K562 (cell line): ENCODE measurements around the gene TAS2R41. TPM values are rescaled to one million over a fixed set of nuclear protein-coding genes. Genes with fewer than 3 reads are reported as not detected.

Experiments
- ATAC-seq: fragments of 200-7000 bp; cut with Tn5 transposase; 3 replicates; pipeline ENCODE4 v1.9.1; 2020; ENCODE audit warnings: moderate library complexity
- BruUV-seq: library from RNA; stranded (reverse); fragments of 400-500 nt; replicated peaks from 2 replicates; lab custom pipeline; 2021; lab: Mats Ljungman, UMichigan
- CTCF ChIA-PET: fragments of 300-600 bp; formaldehyde crosslinking; extraction: SDS; loops from one replicate; lab custom pipeline; 2021; ENCODE audit warnings: low intra/inter-chr PET ratio; lab: Yijun Ruan, JAX
- POLR2A ChIA-PET: fragments of 300-600, 350-650 bp; sonication (Branson Sonifier 250); formaldehyde crosslinking; extraction: SDS; loops from one replicate; lab custom pipeline; 2021; ENCODE audit warnings: antibody characterized with exemption, inconsistent platforms; lab: Yijun Ruan, JAX
- DNase-seq, 4 experiments: peaks; one replicate each; pipeline versions ENCODE4 v3.0.0 to v3.0.0-alpha.2; 2011 to 2018; ENCODE audit warnings: low spot score in 3 of 4, mixed read lengths in 3 of 4; ENCODE audit errors: extremely low read depth in 1 of 4
- FAIRE-seq: peaks from 2 replicates; lab custom pipeline; 2011; peaks lifted over from hg19 to GRCh38; lab: Jason Lieb, UNC
- H2AFZ ChIP-seq: 2 replicates; pipeline ENCODE4 v1.6.0; 2011; ENCODE audit warnings: low read depth, low read length, control low read depth, inconsistent platforms
- H3K27ac ChIP-seq: fragments of 200-600 bp; 3 replicates; pipeline ENCODE4 v1.8.0; 2011; ENCODE audit warnings: low read depth, mild to moderate bottlenecking, control low read depth, inconsistent platforms, low read length, moderate library complexity, mixed read lengths; ENCODE audit errors: extremely low read depth
- H3K27me3 ChIP-seq, 2 experiments: fragments of 300-600 bp in 1 of 2; 2 replicates in 1 of 2; 3 replicates in 1 of 2; pipeline versions ENCODE4 v1.6.0 to v1.8.0; 2011; ENCODE audit warnings: inconsistent platforms in 2 of 2, low read length in 2 of 2, mild to moderate bottlenecking in 1 of 2, mixed read lengths in 1 of 2, moderate library complexity in 1 of 2; ENCODE audit not compliant: control insufficient read depth in 2 of 2, insufficient read depth in 2 of 2
- H3K36me3 ChIP-seq: fragments of 300-600 bp; 3 replicates; pipeline ENCODE4 v1.8.0; 2011; ENCODE audit warnings: mild to moderate bottlenecking, low read length, inconsistent platforms; ENCODE audit not compliant: control insufficient read depth, insufficient read depth
- H3K4me1 ChIP-seq, 2 experiments: fragments of 200-600 bp in 1 of 2; replicated peaks in 1 of 2; 2 replicates in 1 of 2; 3 replicates in 1 of 2; pipeline versions ENCODE4 v1.5.1 to v1.8.0; 2011; ENCODE audit warnings: inconsistent platforms in 2 of 2, low read length in 2 of 2, mild to moderate bottlenecking in 1 of 2, mixed read lengths in 1 of 2, moderate library complexity in 1 of 2; ENCODE audit not compliant: control insufficient read depth in 2 of 2, insufficient read depth in 2 of 2
- H3K4me2 ChIP-seq: 2 replicates; pipeline ENCODE4 v1.6.1; 2011; ENCODE audit warnings: low read length, control low read depth, inconsistent platforms, mixed read lengths; ENCODE audit not compliant: insufficient read depth
- H3K4me3 ChIP-seq: fragments of 200-600 bp; sonication (generic), shearing (Covaris generic); 2 replicates; pipeline ENCODE4 v1.5.1; 2016; ENCODE audit warnings: control low read depth, inconsistent platforms
- H3K79me2 ChIP-seq: fragments of 200-600 bp; 3 replicates; pipeline ENCODE4 v1.8.0; 2011; ENCODE audit warnings: low read length, inconsistent platforms; ENCODE audit not compliant: control insufficient read depth, insufficient read depth
- H3K9ac ChIP-seq, 2 experiments: 2 replicates each; pipeline versions ENCODE4 v1.6.0 to v1.6.1; 2011; ENCODE audit warnings: low read depth in 2 of 2, low read length in 2 of 2, control low read depth in 1 of 2, inconsistent platforms in 1 of 2, mild to moderate bottlenecking in 1 of 2, mixed read lengths in 1 of 2; ENCODE audit not compliant: insufficient read depth in 1 of 2
- H3K9me1 ChIP-seq: one replicate; pipeline ENCODE4 v1.6.0; 2011; ENCODE audit warnings: inconsistent platforms, mild to moderate bottlenecking, low read length, moderate library complexity; ENCODE audit not compliant: control insufficient read depth, insufficient read depth
- H3K9me3 ChIP-seq: replicated peaks from 2 replicates; pipeline ENCODE4 v1.5.1; 2011; ENCODE audit warnings: low read depth, low read length, inconsistent platforms; ENCODE audit not compliant: control insufficient read depth, insufficient read depth
- H4K20me1 ChIP-seq: replicated peaks from 2 replicates; pipeline ENCODE4 v1.6.1; 2011; ENCODE audit warnings: low read length, inconsistent platforms, mixed read lengths; ENCODE audit not compliant: control insufficient read depth, insufficient read depth
- CEBPB ChIP-seq: fragments of 450-650 bp; IDR thresholded peaks from 2 replicates; pipeline ENCODE4 v1.6.1; 2016; ENCODE audit warnings: missing genetic modification characterization, missing compliant biosample characterization
- CEBPG ChIP-seq, 3 experiments: fragments of 200-800 bp in 1 of 3; sonication (Bioruptor generic) in 1 of 3; sonication (generic) in 1 of 3; formaldehyde crosslinking in 1 of 3; IDR thresholded peaks in 2 of 3; conservative IDR thresholded peaks in 1 of 3; 2 replicates each; pipeline versions ENCODE4 v1.6.1 to v1.8.0; 2016 to 2022; ENCODE audit warnings: missing compliant biosample characterization in 2 of 3, missing genetic modification characterization in 2 of 3, mild to moderate bottlenecking in 1 of 3, missing genetic modification reagents in 1 of 3
- HBP1 ChIP-seq: fragments of 450-650 bp; formaldehyde crosslinking; IDR thresholded peaks from 2 replicates; pipeline ENCODE4 v1.4.0; 2022; ENCODE audit warnings: missing genetic modification characterization
- SIN3A ChIP-seq, 2 experiments: fragments of 150-350 bp in 1 of 2; IDR thresholded peaks; 2 replicates each; pipeline ENCODE4 v1.6.1; 2011 to 2016; ENCODE audit warnings: borderline replicate concordance in 2 of 2, low read depth in 2 of 2, low read length in 2 of 2, mild to moderate bottlenecking in 2 of 2, moderate library complexity in 2 of 2; ENCODE audit not compliant: control insufficient read depth in 1 of 2
- SPI1 ChIP-seq: IDR thresholded peaks from 2 replicates; pipeline ENCODE4 v1.6.1; 2011; ENCODE audit warnings: low read depth, low read length, control low read depth, borderline replicate concordance
- WGBS: fragments of 100-300 bp; shearing (Covaris generic); methylation state at CpG from one replicate; pipeline ENCODE4 v1.1.6; 2016; ENCODE audit warnings: low coverage, mixed read lengths; ENCODE audit not compliant: insufficient coverage; ENCODE audit errors: missing lambda C conversion rate; 5-methylcytosine and 5-hydroxymethylcytosine counted together
- in situ Hi-C: fragments of 300-500 bp; cut with MboI; formaldehyde crosslinking; loops from 4 replicates; pipeline ENCODE4 v1.15.0; 2018; ENCODE audit warnings: inconsistent platforms, mixed read lengths
- intact Hi-C: fragments of 100-400 bp; cut with micrococcal nuclease; formaldehyde crosslinking; loops from 2 replicates; pipeline ENCODE4 v1.14.2; 2022
- polyA plus RNA-seq, 8 experiments: library from polyadenylated mRNA; depleted of rRNA in 4 of 8; stranded (reverse) in 5 of 8; unstranded in 3 of 8; fragments of >200 nt; fragmentation: Nextera tagmentation in 2 of 8; fragmentation: Illumina TruSeq in 1 of 8; extraction: Ambion mirVana in 2 of 8; extraction: Trizol in 1 of 8; gene quantifications; 2 replicates each; pipeline versions ENCODE4 v1.2.1 to v1.2.3, GENCODE V29; 2011 to 2014; ENCODE audit warnings: inconsistent platforms in 1 of 8, missing spikeins in 1 of 8
- total RNA-seq, 7 experiments: library from RNA; depleted of rRNA in 6 of 7; stranded (reverse); fragments of >200 nt in 6 of 7; fragmentation: Illumina TruSeq in 2 of 7; extraction: Trizol in 2 of 7; gene quantifications; 2 replicates each; pipeline versions ENCODE4 v1.2.1 to v1.2.3, GENCODE V29; 2011 to 2021; ENCODE audit warnings: low replicate concordance in 1 of 7

TAS2R41 gene
- total and polyA plus RNA-seq, 9 of the 15 experiments (the other 6 are each of a cell fraction or from before 2014, with no cell fraction given): not detected

DNA sequence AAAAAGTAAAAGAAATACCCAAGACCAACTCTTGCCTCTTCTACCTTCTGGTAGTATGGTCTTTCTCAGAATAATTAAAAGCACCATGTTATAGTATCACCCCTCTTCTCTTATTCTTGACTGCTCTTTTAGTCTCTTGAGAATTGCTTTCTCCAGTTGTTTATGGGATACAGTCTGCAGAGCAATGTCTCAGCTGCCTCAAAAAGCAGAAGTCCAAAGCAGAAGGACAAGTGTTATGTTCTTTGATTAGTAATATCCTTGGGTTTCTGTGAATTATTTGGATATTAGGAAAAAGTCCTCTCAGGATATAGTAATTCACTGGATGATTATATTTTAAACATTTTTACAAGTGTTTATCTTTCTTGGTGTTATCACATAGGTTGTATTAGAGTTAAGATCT is 7.4 kb downstream of the TAS2R41 start:
- Histone ChIP-seq H3K27me3 (peaks cover 0 to 8% of the 10 kb centered on the region in 2 experiments; a peak in 1 of 5 replicates), H3K4me2 (no peak overlapping the region)
- no TSS peak for BruUV-seq
- POLR2A ChIA-PET: interaction anchor here (1.1 kb wide), 1 partner anchor 16 kb away, joined by 3 read pairs; no protein-coding TSS in a partner anchor
- TF ChIP-seq HBP1 (CRISPR knock-in tag) (no peak), SPI1 (peak; percentile 89)
- TF ChIP-seq, all 486 proteins: peak for 1
- CTCF ChIA-PET: no interaction called here
- Histone ChIP-seq H3K36me3 (no peaks in the 10 kb centered on the region), H3K9ac (no peak overlapping the region), H3K9me3 (no peaks in the 10 kb centered on the region), H3K4me3 (no peak overlapping the region), H3K79me2 (no peaks in the 10 kb centered on the region), H3K27ac (no peak overlapping the region), H3K4me1 (no peaks in the 10 kb centered on the region), H2AFZ (no peak overlapping the region), H3K9me1 (no peaks in the 10 kb centered on the region), H4K20me1 (no peaks in the 10 kb centered on the region)
- in situ Hi-C loops: no loop called here
- ATAC-seq (peak; percentile 24; the same call in 2 of the 3 replicates), FAIRE-seq (no peak), DNase-seq (no peak)
- intact Hi-C loops: no loop called here

GRCh38 chr7:143485500-143485899 is 7.8 kb downstream of the TAS2R41 start:
- H3K9me1 ChIP-seq: no peaks in the 10 kb centered on the region
- no peaks in the 10 kb centered on the region for H3K36me3 ChIP-seq
- no peaks in the 10 kb centered on the region for H3K4me1 ChIP-seq
- H3K4me3 ChIP-seq: no peak overlapping the region
- CTCF ChIA-PET: no interaction called here
- intact Hi-C loops (no loop called here), in situ Hi-C loops (no loop called here)
- BruUV-seq: no TSS peak
- WGBS: 19% methylated on average over 6 of the region's 6 CpGs
- ATAC-seq (no peak), DNase-seq (no peak), FAIRE-seq (no peak)
- POLR2A ChIA-PET: interaction anchor here (1.1 kb wide), 2 partner anchors 14 to 16 kb away, joined by 3 read pairs; no protein-coding TSS in a partner anchor
- no peaks in the 10 kb centered on the region for H3K9me3 ChIP-seq
- no peak overlapping the region for H2AFZ ChIP-seq
- H3K27me3 ChIP-seq: peaks cover 0 to 8% of the 10 kb centered on the region in 2 experiments; a peak in 1 of 5 replicates
- no peak overlapping the region for H3K9ac ChIP-seq
- TF ChIP-seq SIN3A (IDR thresholded peaks at IDR 0.05; ENCODE audit: borderline replicate concordance in 2 of 2, control insufficient read depth in 1 of 2, low read depth in 2 of 2, low read length in 2 of 2) (no peak), CEBPG (CRISPR knock-in tag; IDR thresholded peaks at IDR 0.05) (no peak), CEBPG (tag; conservative IDR thresholded peaks at IDR 0.05 in 1 of 2, IDR thresholded peaks at IDR 0.05 in 1 of 2) (peak in 1 of 2 experiments; percentile 51; a peak in 2 of 4 replicates), CEBPB (tag) (peak; percentile 61; the same call in 1 of the 2 replicates)
- H3K79me2 ChIP-seq: no peaks in the 10 kb centered on the region
- H3K4me2 ChIP-seq: no peak overlapping the region
- H4K20me1 ChIP-seq: no peaks in the 10 kb centered on the region
- no peak overlapping the region for H3K27ac ChIP-seq
